IMR-90 (cell line): ENCODE measurements around the gene MBD3L2B. TPM values are rescaled to one million over a fixed set of nuclear protein-coding genes. Genes with fewer than 3 reads are reported as not detected.

ENCODE experiments used
- ATAC-seq: fragments of 200-7000 bp; cut with Tn5 transposase; 2 replicates; pipeline ENCODE4 v1.9.1; 2020; ENCODE audit warnings: low read depth, mild to moderate bottlenecking, moderate library complexity
- BruUV-seq: library from RNA; stranded (reverse); fragments of 400-500 nt; replicated peaks from 2 replicates; lab custom pipeline; 2021; lab: Mats Ljungman, UMichigan
- CTCF ChIA-PET: fragments of 300-600 bp; formaldehyde crosslinking; extraction: SDS; loops from one replicate; lab custom pipeline; 2021; ENCODE audit warnings: antibody characterized with exemption; lab: Yijun Ruan, JAX
- POLR2A ChIA-PET: fragments of 300-600 bp; sonication (Branson Sonifier 250); formaldehyde crosslinking; loops from one replicate; lab custom pipeline; 2022; ENCODE audit warnings: antibody characterized with exemption; ENCODE audit not compliant: unreplicated experiment; lab: Charles Lee
- DNase-seq: peaks from one replicate; pipeline ENCODE4 v3.0.0; 2013
- H2AFZ ChIP-seq: replicated peaks from 2 replicates; pipeline ENCODE3; 2013; ENCODE audit warnings: low read length, mild to moderate bottlenecking; ENCODE audit not compliant: poor library complexity
- H2AK5ac ChIP-seq: 2 replicates; pipeline ENCODE4 v1.6.1; 2013; ENCODE audit warnings: low read depth, low read length, inconsistent platforms
- H2AK9ac ChIP-seq: replicated peaks from 2 replicates; pipeline ENCODE3; 2013; ENCODE audit warnings: mild to moderate bottlenecking, low read depth, low read length, moderate library complexity; ENCODE audit not compliant: poor library complexity
- H2BK120ac ChIP-seq: 2 replicates; pipeline ENCODE4 v1.6.1; 2013; ENCODE audit warnings: low read depth, low read length, inconsistent platforms
- H2BK15ac ChIP-seq: 3 replicates; pipeline ENCODE4 v1.6.1; 2013; ENCODE audit warnings: low read depth, low read length, inconsistent platforms
- H2BK20ac ChIP-seq: 2 replicates; pipeline ENCODE4 v1.6.1; 2013; ENCODE audit warnings: low read depth, mild to moderate bottlenecking, inconsistent platforms, low read length, moderate library complexity
- H2BK5ac ChIP-seq: 2 replicates; pipeline ENCODE4 v1.6.1; 2013; ENCODE audit warnings: mild to moderate bottlenecking, low read depth, low read length, inconsistent platforms; ENCODE audit not compliant: poor library complexity, severe bottlenecking
- H3K14ac ChIP-seq: replicated peaks from 2 replicates; pipeline ENCODE4 v1.6.1; 2013; ENCODE audit warnings: low read depth, low read length, inconsistent platforms
- H3K18ac ChIP-seq: 2 replicates; pipeline ENCODE4 v1.6.1; 2013; ENCODE audit warnings: low read depth, low read length, control low read depth
- H3K23ac ChIP-seq: 2 replicates; pipeline ENCODE4 v1.6.1; 2013; ENCODE audit warnings: low read depth, low read length, inconsistent platforms
- H3K27ac ChIP-seq: 2 replicates; pipeline ENCODE4 v1.5.1; 2013; ENCODE audit warnings: mild to moderate bottlenecking, control low read depth, low read length; ENCODE audit not compliant: insufficient read depth
- H3K27me3 ChIP-seq: 2 replicates; pipeline ENCODE4 v1.6.1; 2013; ENCODE audit warnings: low read length; ENCODE audit not compliant: control insufficient read depth, insufficient read depth
- H3K36me3 ChIP-seq: 2 replicates; pipeline ENCODE4 v1.6.1; 2013; ENCODE audit warnings: low read length, mixed read lengths; ENCODE audit not compliant: control insufficient read depth, insufficient read depth
- H3K4ac ChIP-seq: 2 replicates; pipeline ENCODE4 v1.6.1; 2013; ENCODE audit warnings: low read depth, low read length, inconsistent platforms
- H3K4me1 ChIP-seq: 2 replicates; pipeline ENCODE4 v1.6.1; 2013; ENCODE audit warnings: low read length, mixed read lengths; ENCODE audit not compliant: control insufficient read depth, insufficient read depth
- H3K4me2 ChIP-seq: 2 replicates; pipeline ENCODE4 v1.6.1; 2013; ENCODE audit warnings: low read depth, mild to moderate bottlenecking, control low read depth, low read length, moderate library complexity
- H3K4me3 ChIP-seq: 2 replicates; pipeline ENCODE4 v1.5.1; 2013; ENCODE audit warnings: low read depth, mild to moderate bottlenecking, control low read depth, low read length, moderate library complexity; ENCODE audit not compliant: insufficient read depth
- H3K56ac ChIP-seq: 2 replicates; pipeline ENCODE4 v1.6.1; 2013; ENCODE audit warnings: low read length, inconsistent platforms; ENCODE audit not compliant: insufficient read depth; ENCODE audit errors: extremely low read depth
- H3K79me1 ChIP-seq, 2 experiments: 2 replicates each; pipeline ENCODE4 v1.6.1; 2013; ENCODE audit warnings: low read length in 2 of 2, inconsistent platforms in 1 of 2, low read depth in 1 of 2
- H3K9ac ChIP-seq: 2 replicates; pipeline ENCODE4 v1.6.1; 2013; ENCODE audit warnings: low read depth, low read length, control low read depth
- H3K9me1 ChIP-seq: 2 replicates; pipeline ENCODE4 v1.6.1; 2013; ENCODE audit warnings: low read length, inconsistent platforms; ENCODE audit not compliant: insufficient read depth
- H3K9me3 ChIP-seq: 2 replicates; pipeline ENCODE4 v1.6.1; 2013; ENCODE audit warnings: low read length; ENCODE audit not compliant: control insufficient read depth, insufficient read depth
- H4K20me1 ChIP-seq: 2 replicates; pipeline ENCODE4 v1.6.1; 2013; ENCODE audit warnings: low read length, inconsistent platforms; ENCODE audit not compliant: insufficient read depth
- H4K5ac ChIP-seq: 2 replicates; pipeline ENCODE4 v1.6.1; 2013; ENCODE audit warnings: mild to moderate bottlenecking, low read depth, low read length, control low read depth
- H4K8ac ChIP-seq, 2 experiments: 2 replicates each; pipeline ENCODE4 v1.6.1; 2013; ENCODE audit warnings: low read depth in 2 of 2, low read length in 2 of 2, control low read depth in 1 of 2, inconsistent platforms in 1 of 2
- H4K91ac ChIP-seq: 2 replicates; pipeline ENCODE4 v1.6.1; 2013; ENCODE audit warnings: low read depth, low read length, inconsistent platforms; ENCODE audit not compliant: insufficient read depth
- BHLHE40 ChIP-seq: fragments of 150-350 bp; IDR thresholded peaks from 2 replicates; pipeline ENCODE4 v1.6.1; 2016; ENCODE audit warnings: mild to moderate bottlenecking, low read depth, low read length
- CEBPB ChIP-seq: IDR thresholded peaks from 2 replicates; pipeline ENCODE4 v1.6.1; 2012; ENCODE audit warnings: low read depth, low read length, improper control_type of control experiment
- MAFK ChIP-seq: IDR thresholded peaks from 2 replicates; pipeline ENCODE4 v1.6.1; 2012; ENCODE audit warnings: low read depth, low read length, improper control_type of control experiment
- POLR2A ChIP-seq: IDR thresholded peaks from 2 replicates; pipeline ENCODE4 v1.6.1; 2012; ENCODE audit warnings: mild to moderate bottlenecking, low read depth, low read length
- RCOR1 ChIP-seq: IDR thresholded peaks from 2 replicates; pipeline ENCODE4 v1.6.1; 2012; ENCODE audit warnings: mild to moderate bottlenecking, low read length, improper control_type of control experiment; ENCODE audit not compliant: insufficient replicate concordance
- USF2 ChIP-seq: fragments of 150-350 bp; IDR thresholded peaks from 2 replicates; pipeline ENCODE4 v1.6.1; 2017; ENCODE audit warnings: mild to moderate bottlenecking, antibody characterized with exemption, low read length, low read depth
- WGBS, 2 experiments: methylation state at CpG; one replicate each; pipeline versions ENCODE4 v1.1.5 to v1.1.7; 2013; ENCODE audit warnings: missing lambda C conversion rate in 2 of 2; ENCODE audit not compliant: insufficient read length in 1 of 2; ENCODE audit errors: extremely low coverage in 2 of 2; 5-methylcytosine and 5-hydroxymethylcytosine counted together
- dilution Hi-C: fragments of 300-500 bp; cut with HindIII; formaldehyde crosslinking; loops from one replicate; pipeline ENCODE4 v1.14.3; 2018; ENCODE audit warnings: low sequenced_read_pairs; ENCODE audit not compliant: unreplicated experiment
- in situ Hi-C: fragments of 300-500 bp; cut with MboI; formaldehyde crosslinking; loops from 3 replicates; pipeline ENCODE4 v1.14.3; 2019; ENCODE audit warnings: low sequenced_read_pairs, inconsistent platforms, mixed read lengths
- intact Hi-C: fragments of 100-400 bp; cut with micrococcal nuclease; formaldehyde crosslinking; loops from 2 replicates; pipeline ENCODE4 v1.10.0; 2022
- polyA plus RNA-seq, 3 experiments: library from polyadenylated mRNA; depleted of rRNA; stranded (reverse); fragments of >200 nt; gene quantifications; 2 replicates each; pipeline ENCODE4 v1.2.3, GENCODE V29; 2012; ENCODE audit warnings: low replicate concordance in 1 of 3
- total RNA-seq: library from RNA; depleted of rRNA; stranded (reverse); fragments of >200 nt; gene quantifications from 2 replicates; pipeline ENCODE4 v1.2.3, GENCODE V29; 2012

Gene MBD3L2B
- total and polyA plus RNA-seq, 2 of the 4 experiments (the other 2 are of a cell fraction): not detected

GRCh38 chr19:7000333-7000732 is 20.9 kb downstream of the MBD3L2B start:
- Histone ChIP-seq H2AK5ac (no peak overlapping the region), H4K5ac (no peak overlapping the region), H2BK15ac (no peak overlapping the region), H3K9ac (no peak overlapping the region), H3K4me2 (no peak overlapping the region), H3K36me3 (no peaks in the 10 kb centered on the region), H3K4ac (no peak overlapping the region), H3K79me1 (no peaks in the 10 kb centered on the region), H3K27ac (no peak overlapping the region), H2BK20ac (no peak overlapping the region), H2AK9ac (no peak overlapping the region), H3K23ac (no peak overlapping the region), H3K9me3 (peaks cover 16% of the 10 kb centered on the region), H4K91ac (no peak overlapping the region), H3K9me1 (no peaks in the 10 kb centered on the region), H4K8ac (no peak overlapping the region), H2BK5ac (no peak overlapping the region), H3K18ac (no peak overlapping the region), H2AFZ (no peak overlapping the region), H3K27me3 (no peaks in the 10 kb centered on the region), H2BK120ac (no peak overlapping the region), H3K14ac (no peak overlapping the region), H3K56ac (no peak overlapping the region), H3K4me3 (no peak overlapping the region), H4K20me1 (no peaks in the 10 kb centered on the region), H3K4me1 (no peaks in the 10 kb centered on the region)
- no peak for TF ChIP-seq CEBPB
- no peak for TF ChIP-seq MAFK
- no peak for TF ChIP-seq POLR2A
- TF ChIP-seq USF2: no peak
- no peak for TF ChIP-seq RCOR1
- no peak for TF ChIP-seq BHLHE40
- WGBS, 2 experiments: 0% methylated on average over 1 of the region's 3 CpGs; no CpG with 5 or more reads in 1 of the 2 experiments
- in situ Hi-C loops: no loop called here
- dilution Hi-C loops: no loop called here
- POLR2A ChIA-PET: no interaction called here
- intact Hi-C loops: no loop called here
- CTCF ChIA-PET: no interaction called here
- BruUV-seq: no TSS peak
- no peak for ATAC-seq
- no peak for DNase-seq
